HUDEP-2 (cell line): ENCODE measurements around the gene HSPA1A.
"Not testable (repeated sequence)": the region's sequence is repeated elsewhere in the genome, so short reads cannot be mapped to it uniquely, and the experiment has no call there.

ENCODE experiments used
- DNase-seq, 76 experiments: peaks; one replicate each; lab custom pipeline; 2025; ENCODE audit not compliant: unreplicated experiment in 76 of 76; lab: John Stamatoyannopoulos, UW

HSPA1A gene

GRCh38 chr6:31806470-31807272 is 8.7 kb upstream of the HSPA1A start, which contains the start of gene LSM2:
TSS of gene LSM2 (minus strand) at chr6:31806966. CDS start at chr6:31806757, 209 bp downstream.
- peak in 73 of 76 experiments; percentile 84 to 99 (median 97) for DNase-seq

DNA sequence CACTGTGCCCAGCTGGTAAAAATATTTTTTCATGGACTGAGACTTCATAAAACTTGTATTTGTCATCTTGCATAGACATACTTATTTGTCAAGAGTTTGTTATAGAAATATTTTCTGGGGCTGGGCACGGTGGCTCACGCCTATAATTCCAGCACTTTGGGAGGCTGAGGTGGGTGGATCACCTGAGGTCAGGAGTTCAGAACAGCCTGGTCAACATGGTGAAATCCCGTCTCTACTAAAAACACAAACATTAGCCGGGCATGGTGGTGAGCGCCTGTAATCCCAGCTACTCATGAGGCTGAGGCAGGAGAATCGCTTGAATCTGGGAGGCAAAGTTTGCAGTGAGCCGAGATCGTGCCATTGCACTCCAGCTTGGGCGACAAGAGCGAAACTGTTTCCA is 6.7 kb upstream of the HSPA1A start:
- not testable (repeated sequence) for DNase-seq

DNA sequence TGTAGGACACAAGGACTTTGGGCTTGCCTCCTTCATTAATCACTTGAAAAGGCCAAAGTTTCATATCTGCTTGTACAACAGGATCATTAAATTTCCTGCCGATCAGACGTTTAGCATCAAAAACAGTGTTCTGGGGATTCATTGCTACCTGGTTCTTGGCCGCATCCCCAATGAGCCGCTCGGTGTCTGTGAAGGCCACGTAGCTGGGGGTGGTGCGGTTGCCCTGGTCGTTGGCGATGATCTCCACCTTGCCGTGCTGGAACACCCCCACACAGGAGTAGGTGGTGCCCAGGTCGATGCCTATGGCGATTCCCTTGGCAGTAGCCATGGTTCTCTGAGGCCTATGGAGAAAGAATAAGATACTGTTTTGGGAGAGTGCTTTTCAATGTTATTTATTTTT is 3.7 kb upstream of the HSPA1A start:
- DNase-seq = no peak

DNA sequence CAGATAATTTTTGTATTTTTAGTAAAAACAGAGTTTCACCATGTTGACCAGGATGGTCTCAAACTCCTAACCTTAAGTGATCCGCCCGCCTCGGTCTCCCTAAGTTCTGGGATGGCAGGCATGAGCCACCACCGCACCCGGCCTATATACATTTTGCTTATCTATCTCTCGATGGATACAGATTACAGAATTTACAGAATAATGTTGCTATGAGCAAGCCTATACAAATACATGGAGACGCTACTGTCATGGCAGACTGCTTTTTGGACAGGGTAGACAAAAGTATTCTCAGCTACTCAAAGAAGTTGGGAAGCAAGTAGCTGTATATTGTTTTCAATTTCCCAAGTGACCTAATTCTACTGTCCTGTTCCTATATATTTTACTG is 1.9 kb upstream of the HSPA1A start:
- DNase-seq = no peak

DNA sequence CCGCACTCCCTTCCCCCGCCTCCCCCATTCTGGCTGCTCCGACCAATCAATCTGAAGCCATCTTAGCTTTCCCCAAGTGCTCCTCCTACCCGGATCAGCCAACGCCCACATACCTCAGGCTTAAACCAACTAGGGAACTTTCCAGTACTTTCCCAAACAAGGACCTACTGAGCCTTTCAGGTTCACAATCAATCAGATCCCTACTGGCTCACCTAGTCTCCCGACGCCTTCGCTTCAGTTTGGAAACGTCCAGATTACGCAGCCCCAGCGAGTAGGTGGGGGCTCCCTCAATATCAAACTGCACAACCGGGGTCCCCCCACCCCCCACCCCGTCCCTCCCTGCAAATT is 692 bp upstream of the HSPA1A start:
- peak in 70 of 76 experiments; percentile 36 to 89 (median 73) for DNase-seq

- not testable (repeated sequence) for DNase-seq
These were observed 2.0 kb downstream of the HSPA1A start for GRCh38 chr6:31817133-31817928.

DNA sequence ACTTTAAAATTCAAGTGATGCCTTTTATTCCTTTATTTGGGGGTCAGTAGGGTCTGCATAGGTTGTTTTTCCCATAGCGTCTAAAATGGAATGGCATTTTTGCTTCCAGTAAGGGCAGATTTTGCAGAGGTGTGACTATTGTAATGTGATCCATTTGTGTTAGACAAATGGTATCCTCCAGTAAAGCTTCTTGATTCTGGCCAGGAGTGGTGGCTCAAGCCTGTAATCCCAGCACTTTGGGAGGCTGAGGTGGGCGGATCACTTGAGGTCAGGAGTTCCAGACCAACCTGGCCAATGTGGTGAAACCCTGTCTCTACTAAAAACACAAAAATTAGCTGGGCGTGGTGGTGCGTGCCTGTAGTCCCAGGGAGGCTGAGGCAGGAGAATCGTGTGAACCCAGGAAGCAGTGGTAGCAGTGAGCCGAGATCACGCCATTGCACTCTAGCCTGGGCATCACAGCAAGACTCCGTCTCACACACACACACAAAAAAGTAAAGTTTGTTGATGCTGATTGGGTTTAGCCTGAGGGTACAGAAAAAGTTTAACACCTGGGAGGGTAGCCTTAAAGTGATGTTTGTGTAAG is 2.7 kb downstream of the HSPA1A start:
- not testable (repeated sequence) for DNase-seq

- no peak for DNase-seq
These were observed 4.5 kb downstream of the HSPA1A start for GRCh38 chr6:31819871-31820299.

- not testable (repeated sequence) for DNase-seq
These were observed 5.1 kb downstream of the HSPA1A start for GRCh38 chr6:31820399-31820798.

GRCh38 chr6:31821301-31822035 is 6.1 kb downstream of the HSPA1A start:
- DNase-seq = peak in 51 of 76 experiments; percentile 40 to 81 (median 67)

- peak in 74 of 76 experiments; percentile 61 to 96 (median 87) for DNase-seq
These were observed 6.9 kb downstream of the HSPA1A start for GRCh38 chr6:31822036-31822821.

DNA sequence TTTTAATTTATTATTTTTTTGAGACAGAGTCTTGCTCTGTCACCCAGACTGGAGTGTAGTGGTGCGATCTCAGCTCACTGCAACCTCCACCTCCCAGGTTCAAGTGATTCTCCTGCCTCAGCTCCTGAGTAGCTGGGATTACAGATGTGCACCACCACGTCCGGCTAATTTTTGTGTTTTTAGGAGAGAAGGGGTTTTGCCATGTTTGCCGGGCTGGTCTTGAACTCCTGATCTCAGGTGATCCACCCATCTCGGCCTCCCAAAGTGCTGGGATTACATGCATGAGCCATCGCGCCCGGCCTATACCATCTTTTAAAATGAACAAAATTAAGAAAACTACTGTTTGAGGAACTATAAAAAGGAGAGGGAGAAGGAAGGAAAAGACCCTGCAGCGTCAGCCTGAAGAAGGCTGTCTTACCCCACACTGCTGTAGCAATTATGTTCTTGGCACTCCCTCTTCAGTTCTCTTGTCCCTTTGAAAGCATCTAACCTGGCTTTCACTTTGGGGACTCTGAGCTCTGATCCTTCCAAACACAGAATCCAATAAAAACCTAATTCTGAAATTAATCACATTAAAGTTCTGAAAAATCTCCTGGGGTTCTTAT is 8.4 kb downstream of the HSPA1A start:
- DNase-seq = not testable (repeated sequence)

DNA sequence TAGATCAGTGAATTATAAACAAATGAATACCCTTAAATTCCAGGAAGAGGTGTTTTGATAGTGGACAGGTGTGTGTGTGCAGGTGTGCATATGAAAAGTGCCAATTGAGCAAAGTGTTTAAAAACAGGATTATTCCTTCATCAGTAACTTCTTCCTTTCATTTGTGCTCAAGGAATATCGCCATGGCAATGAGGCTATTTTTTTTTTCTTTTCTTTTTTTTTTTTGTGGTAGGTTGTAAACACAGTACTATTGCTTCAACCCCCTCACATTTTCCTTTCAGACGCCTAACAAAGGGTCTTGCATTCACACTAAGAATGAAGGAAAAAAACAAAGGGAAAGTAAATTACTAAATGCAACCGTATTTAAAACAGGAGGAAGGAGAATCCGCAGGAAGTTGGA is 10.2 kb downstream of the HSPA1A start:
- no peak for DNase-seq

DNA sequence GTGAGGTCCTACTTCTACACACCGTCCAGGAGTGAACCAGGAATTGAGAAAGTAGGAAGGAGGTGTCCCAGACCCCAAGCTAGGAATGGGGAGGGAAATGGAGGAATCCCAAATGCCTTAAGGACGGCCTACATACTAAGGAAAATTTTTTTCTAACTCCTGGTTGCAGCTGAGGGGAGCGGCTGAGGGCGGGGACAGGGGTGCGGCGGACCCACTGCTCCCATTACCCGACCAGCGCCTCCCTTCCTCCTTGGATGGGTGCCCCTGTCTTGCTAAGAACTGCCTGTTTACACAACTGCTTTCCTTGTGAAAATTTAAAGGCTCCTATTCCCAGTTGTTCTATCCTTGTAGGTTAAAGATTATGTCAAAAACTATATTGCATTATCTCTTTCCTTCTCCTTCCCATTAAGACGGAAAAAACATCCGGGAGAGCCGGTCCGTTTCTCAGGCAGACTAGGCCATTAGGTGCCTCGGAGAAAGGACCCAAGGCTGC is 11.5 kb downstream of the HSPA1A start:
- peak in 64 of 76 experiments; percentile 68 to 97 (median 84) for DNase-seq

DNA sequence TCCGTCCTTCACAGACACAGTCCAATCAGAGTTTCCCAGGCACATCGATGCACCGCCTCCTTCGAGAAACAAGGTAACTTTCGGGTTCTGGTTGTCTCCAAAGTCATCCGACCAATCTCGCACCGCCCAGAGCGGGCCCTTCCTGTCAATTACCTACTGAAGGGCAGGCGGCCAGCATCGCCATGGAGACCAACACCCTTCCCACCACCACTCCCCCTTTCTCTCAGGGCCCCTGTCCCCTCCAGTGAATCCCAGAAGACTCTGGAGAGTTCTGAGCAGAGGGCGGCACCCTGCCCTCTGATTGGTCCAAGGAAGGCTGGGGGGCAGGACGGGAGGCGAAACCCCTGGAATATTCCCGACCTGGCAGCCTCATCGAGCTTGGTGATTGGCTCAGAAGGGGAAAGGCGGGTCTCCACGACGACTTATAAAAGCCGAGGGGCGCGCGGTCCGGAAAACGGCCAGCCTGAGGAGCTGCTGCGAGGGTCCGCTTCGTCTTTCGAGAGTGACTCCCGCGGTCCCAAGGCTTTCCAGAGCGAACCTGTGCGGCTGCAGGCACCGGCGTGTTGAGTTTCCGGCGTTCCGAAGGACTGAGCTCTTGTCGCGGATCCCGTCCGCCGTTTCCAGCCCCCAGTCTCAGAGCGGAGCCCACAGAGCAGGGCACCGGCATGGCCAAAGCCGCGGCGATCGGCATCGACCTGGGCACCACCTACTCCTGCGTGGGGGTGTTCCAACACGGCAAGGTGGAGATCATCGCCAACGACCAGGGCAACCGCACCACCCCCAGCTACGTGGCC is 12.1 kb downstream of the HSPA1A start, which contains the start of gene HSPA1B:
Gene HSPA1B (plus strand): TSS at position 453 of the 794 bp plus-strand sequence. CDS start 213 bp downstream, at position 666.
- peak; percentile 94 to 100 (median 100) for DNase-seq

DNA sequence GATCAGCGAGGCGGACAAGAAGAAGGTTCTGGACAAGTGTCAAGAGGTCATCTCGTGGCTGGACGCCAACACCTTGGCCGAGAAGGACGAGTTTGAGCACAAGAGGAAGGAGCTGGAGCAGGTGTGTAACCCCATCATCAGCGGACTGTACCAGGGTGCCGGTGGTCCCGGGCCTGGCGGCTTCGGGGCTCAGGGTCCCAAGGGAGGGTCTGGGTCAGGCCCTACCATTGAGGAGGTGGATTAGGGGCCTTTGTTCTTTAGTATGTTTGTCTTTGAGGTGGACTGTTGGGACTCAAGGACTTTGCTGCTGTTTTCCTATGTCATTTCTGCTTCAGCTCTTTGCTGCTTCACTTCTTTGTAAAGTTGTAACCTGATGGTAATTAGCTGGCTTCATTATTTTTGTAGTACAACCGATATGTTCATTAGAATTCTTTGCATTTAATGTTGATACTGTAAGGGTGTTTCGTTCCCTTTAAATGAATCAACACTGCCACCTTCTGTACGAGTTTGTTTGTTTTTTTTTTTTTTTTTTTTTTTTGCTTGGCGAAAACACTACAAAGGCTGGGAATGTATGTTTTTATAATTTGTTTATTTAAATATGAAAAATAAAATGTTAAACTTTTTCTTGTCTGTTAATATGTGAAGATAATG is 14.4 kb downstream of the HSPA1A start:
- DNase-seq = peak in 21 of 76 experiments; percentile 27 to 72 (median 39)

DNA sequence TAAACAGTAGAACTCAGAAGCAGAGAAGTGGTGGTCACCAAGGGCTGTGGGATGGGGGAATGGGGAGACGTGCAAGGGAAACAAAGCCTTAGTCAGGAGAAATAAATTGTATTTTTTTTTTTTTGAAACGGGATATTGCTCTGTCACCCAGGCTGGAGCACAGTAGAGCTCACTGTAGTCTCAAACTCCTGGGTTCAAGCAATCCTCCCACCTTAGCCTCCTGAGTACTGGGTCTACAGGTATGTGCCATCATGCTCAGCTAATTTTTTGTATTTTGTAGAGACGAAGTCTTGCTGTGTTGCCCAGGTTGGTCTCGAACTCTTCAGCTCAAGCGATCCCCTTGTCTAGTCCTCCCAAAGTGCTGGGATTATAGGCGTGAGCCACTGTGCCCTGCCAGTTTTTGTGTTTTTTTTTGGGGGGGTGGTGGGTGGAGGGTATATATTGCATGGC is 15.6 kb downstream of the HSPA1A start:
- no peak for DNase-seq
